A549 treated with AZD9567 at 1 μM for 4 hours (cell line): ENCODE data around the gene CNEP1R1. TPM values are rescaled to one million over a fixed set of nuclear protein-coding genes. Genes with fewer than 3 reads are reported as not detected.

Experiments used
- total RNA-seq: library from RNA; stranded (reverse); fragments of 200-300 nt; extraction: Qiagen RNA extraction; gene quantifications from 5 replicates; pipeline ENCODE4 v1.2.3, GENCODE V29; 2022; ENCODE audit not compliant: insufficient read depth

CNEP1R1 gene, protein sequence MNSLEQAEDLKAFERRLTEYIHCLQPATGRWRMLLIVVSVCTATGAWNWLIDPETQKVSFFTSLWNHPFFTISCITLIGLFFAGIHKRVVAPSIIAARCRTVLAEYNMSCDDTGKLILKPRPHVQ
- total RNA-seq, result 16.8 to 23.1 TPM (median 21.5 TPM) in 5 replicates

DNA sequence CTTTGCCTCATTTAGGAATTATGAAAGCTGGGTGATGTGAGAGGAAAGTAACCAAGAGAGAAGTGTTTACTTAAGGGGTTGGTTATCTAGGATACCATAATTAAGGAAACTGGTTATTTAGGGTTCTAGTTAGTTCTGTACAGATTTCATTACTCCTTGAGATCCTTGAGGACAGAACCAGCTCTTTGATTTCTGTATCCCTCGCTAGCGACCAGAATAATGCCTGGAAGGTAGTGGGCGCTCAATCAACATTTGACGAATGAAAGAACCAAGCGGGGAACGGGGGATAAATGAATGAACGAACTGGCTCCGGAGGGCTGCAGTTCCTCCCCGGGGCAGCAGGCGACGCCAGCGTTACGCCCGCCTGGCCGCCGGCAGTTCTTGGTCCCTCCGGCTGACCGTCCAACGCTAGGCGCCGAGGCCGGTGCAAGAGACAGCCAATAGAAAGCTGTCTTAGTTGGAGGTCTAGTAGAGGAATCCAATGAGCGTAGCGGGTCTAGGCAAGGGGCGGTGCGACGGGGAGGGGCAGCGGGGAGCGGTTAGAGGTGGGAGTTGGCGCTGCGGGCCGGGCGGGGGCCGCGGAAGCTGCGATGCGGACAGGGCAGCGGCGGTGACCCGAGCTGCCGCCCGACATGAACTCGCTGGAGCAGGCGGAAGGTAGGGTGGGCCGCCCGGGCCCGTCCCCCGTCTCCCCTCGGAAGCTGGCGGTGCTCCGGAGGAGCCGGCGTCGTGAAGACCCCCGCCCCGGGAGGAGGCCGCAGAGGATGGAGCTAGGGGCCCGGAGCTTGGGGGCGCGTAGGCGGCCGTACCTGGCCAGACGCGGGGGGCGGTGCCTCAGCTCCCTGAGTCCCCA is at the start of gene CNEP1R1:
Gene CNEP1R1, plus strand, starts transcription at position 542 of the 853 bp plus-strand sequence. Its CDS starts 91 bp downstream, at position 633.

GRCh38 chr16:50065624-50066481 is 40.8 kb downstream of the CNEP1R1 start, which contains the start of gene HEATR3:
TSS of gene HEATR3 (plus strand) at chr16:50065970. CDS start at chr16:50066132, 162 bp downstream.

Other genes starting within 250 kb of the CNEP1R1 start
- 0.02 to 0.15 TPM (median 0.07 TPM) in 4 of 5 replicates, not detected in the other for gene ZNF423, start 169.1 kb upstream of the CNEP1R1 start, total RNA-seq
- gene HEATR3, start 40.7 kb downstream of the CNEP1R1 start, total RNA-seq, result 13.6 to 15.7 TPM (median 14.7 TPM) in 5 replicates
- gene TENT4B, start 128.1 kb downstream of the CNEP1R1 start, total RNA-seq, result 10.5 to 12.8 TPM (median 11.7 TPM) in 5 replicates
- 10.0 to 15.4 TPM (median 14.0 TPM) in 5 replicates for gene ADCY7, start 241.3 kb downstream of the CNEP1R1 start, total RNA-seq